ENCODE measurements around the gene CCT2.

DNA sequence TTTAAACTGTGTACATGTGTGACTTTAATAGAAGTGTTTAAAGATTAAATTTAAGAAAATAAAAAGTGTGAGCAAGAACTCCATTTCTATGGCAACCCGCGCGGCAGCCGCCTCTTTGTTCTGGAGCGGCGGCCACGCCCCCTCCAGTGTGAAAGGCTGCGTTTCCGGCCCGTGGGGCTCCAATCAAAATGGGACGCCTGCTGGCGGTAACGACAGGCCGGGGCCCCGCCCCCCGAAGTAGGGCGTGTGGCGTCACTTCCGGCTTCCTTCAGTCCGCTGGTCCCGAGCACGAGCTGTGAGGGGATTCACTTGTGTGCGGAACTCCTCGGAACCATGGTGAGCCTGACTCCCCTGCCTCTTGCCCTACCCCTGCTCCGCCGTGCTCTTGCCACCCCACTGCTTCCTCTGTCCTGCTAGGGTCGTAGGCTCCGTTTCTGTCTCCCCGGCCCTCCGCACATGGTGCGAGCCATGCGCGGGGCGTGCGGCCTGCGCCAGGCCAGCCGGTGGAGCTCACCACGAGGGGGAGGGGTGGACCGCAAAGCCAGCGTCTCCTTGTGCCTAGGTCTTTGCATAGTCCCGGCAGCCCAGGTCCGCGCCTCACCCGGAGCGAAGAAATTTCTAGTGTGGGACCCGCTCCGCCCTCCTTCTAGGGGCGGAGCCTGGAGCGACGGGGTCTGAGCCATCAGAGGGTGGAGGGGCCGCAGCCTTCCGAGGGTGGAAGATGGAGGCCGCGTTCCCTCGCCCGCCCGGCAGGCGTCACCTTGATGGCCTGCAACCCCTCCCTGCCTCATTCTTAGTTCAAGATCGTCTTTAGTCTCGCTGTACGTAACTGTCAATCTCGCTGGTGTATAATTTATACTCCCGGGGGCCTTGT lies at the start of gene CCT2:
- peak; percentile 45 for TF ChIP-seq CTCF (IDR thresholded peaks at IDR 0.05; ENCODE audit: poor library complexity)
- TF ChIP-seq EZH2phosphoT487 (IDR thresholded peaks at IDR 0.05; ENCODE audit: low read depth, severe bottlenecking, unreplicated experiment): no peak
- no peak for TF ChIP-seq EZH2 (IDR thresholded peaks at IDR 0.05; ENCODE audit: borderline replicate concordance)
